LNCAP (cell line): ENCODE data around the gene GLRA3.

ENCODE experiments used
- TF ChIP-seq, protein P1 (sequence below): fragments of 450-650 bp; IDR thresholded peaks from 2 replicates; pipeline ENCODE4 v1.5.1; 2017; ENCODE audit warnings: mild to moderate bottlenecking

The GLRA3 gene

DNA sequence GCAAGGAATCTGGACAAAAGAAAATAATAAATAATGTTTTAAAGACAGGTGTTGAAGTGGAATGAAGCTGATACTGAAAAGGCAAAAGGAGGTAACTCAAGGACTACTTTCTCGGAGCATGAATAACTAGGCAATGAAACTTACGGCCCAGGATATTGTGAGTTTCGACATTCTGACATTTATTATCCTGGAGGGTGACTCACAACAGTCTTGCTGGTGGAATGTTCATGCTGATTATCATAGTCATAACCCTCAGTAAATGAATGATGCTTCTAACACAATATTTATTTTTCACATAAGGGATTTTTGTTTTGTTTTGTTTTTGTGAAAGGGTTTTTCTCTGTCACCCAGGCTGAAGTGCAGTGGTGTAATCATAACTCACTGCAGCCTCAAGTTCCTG lies 159.8 kb downstream of the GLRA3 start:
- TF ChIP-seq, protein P1, sequence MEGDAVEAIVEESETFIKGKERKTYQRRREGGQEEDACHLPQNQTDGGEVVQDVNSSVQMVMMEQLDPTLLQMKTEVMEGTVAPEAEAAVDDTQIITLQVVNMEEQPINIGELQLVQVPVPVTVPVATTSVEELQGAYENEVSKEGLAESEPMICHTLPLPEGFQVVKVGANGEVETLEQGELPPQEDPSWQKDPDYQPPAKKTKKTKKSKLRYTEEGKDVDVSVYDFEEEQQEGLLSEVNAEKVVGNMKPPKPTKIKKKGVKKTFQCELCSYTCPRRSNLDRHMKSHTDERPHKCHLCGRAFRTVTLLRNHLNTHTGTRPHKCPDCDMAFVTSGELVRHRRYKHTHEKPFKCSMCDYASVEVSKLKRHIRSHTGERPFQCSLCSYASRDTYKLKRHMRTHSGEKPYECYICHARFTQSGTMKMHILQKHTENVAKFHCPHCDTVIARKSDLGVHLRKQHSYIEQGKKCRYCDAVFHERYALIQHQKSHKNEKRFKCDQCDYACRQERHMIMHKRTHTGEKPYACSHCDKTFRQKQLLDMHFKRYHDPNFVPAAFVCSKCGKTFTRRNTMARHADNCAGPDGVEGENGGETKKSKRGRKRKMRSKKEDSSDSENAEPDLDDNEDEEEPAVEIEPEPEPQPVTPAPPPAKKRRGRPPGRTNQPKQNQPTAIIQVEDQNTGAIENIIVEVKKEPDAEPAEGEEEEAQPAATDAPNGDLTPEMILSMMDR, result no peak

DNA sequence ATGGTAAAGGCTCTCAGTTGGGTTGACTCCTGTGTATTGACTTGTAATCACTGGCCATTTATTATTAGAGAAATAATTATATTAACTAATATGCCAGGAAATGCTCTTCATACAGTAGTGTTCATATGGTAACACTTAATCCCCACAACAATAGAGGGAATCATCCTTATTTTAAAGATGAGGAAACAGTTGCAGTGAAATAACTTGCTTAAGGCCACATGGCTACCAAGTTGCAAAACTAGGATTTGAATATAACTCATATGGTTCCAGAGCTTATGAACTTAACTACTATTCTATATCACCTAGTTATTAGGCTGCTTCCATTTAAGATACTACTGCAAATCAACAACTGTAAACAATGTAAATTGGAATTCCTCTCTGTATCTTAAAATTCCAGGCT lies 163.2 kb downstream of the GLRA3 start:
- TF ChIP-seq, protein P1, result no peak

- TF ChIP-seq, protein P1, result no peak
Observed at GRCh38 chr4:174663216-174663615, 165.8 kb downstream of the GLRA3 start.

DNA sequence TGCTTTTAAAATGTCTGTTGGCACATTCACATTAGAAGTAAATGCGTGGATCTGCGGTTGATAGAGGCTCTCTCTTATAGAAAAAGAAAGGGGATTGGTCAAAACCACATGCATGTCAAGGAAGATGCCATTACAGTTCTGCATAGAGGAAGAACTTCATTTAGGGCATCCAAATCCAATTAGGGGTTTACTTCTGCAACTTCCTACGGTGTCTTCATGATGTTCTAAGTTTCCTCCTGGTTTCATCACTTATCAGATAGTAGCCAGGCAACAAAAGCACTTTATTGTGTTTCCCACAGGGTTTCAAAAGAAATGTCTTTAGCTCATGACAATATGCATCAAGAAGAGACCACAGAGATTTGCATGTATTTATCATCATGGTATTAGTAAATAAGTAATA lies 170.8 kb downstream of the GLRA3 start:
- TF ChIP-seq, protein P1, result no peak

GRCh38 chr4:174657472-174657871 lies 171.6 kb downstream of the GLRA3 start:
- TF ChIP-seq, protein P1, result no peak

- TF ChIP-seq, protein P1, result no peak
Observed at GRCh38 chr4:174654634-174655033, 174.4 kb downstream of the GLRA3 start.

DNA sequence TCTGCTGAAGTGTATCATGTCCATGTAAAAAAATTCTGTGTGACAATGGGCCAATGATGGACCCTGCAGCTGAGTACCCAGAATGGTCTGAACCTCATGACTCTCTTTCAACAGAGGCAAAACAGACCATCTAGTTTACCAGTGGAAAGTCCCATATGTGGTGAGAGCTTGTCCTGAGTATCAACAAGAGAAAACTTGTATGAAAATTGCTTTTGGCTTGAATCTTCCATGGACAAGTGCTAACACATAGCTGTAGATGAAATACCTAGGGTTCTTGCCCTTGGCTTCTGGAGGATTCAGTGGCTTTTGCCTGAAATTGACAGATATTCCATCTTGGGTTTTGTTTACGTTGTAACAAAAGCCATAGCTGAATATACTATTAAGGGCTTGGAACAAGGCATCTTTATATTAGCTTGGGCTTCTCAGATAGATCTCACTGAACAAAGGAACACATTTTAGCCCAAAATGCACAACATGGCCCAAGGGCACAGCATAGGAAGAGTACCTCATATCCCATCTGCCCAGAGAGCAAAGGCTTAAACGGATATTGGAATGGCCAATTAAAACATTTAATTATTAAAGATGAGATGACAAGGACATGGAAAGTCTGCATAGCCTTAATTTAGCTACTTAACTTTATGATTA lies 178.2 kb downstream of the GLRA3 start:
- TF ChIP-seq, protein P1, result no peak

DNA sequence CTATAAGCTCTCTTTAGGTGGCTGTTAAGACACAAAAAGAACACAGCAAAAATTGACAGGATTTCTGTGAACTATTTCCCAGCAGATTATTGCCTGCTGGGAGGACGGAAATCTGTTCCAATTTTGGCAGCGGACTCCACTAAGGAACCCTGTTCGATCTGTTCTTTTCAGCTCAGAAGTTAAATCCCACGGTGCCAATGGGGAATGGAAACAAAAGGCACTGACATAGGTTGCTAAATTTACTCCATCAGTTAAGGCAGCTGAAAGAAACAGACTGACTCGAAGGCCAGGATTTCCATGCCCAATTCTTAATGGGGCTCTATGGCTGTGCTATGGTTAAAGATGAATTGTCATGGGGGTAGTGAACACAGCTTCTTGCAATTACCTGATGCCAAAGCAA lies 180.2 kb downstream of the GLRA3 start:
- TF ChIP-seq, protein P1, result no peak
